HepG2 (cell line): Measurements from ENCODE around the gene KIF26B. TPM values are rescaled to one million over a fixed set of nuclear protein-coding genes. Genes with fewer than 3 reads are reported as not detected.

Experiments used
- AHR ChIP-seq: IDR thresholded peaks from 2 replicates; pipeline ENCODE4 v1.6.1; 2018; ENCODE audit warnings: missing genetic modification reagents, missing compliant biosample characterization
- ATF5 ChIP-seq: sonication (generic); formaldehyde crosslinking; IDR thresholded peaks from 2 replicates; pipeline ENCODE4 v1.4.0; 2020; ENCODE audit warnings: mild to moderate bottlenecking, low read depth, missing genetic modification reagents
- ATF7-NPFF ChIP-seq: sonication (generic); formaldehyde crosslinking; IDR thresholded peaks from 2 replicates; pipeline ENCODE4 v1.8.1; 2023; ENCODE audit warnings: mild to moderate bottlenecking, low read depth, missing genetic modification reagents, moderate library complexity
- CAMTA2 ChIP-seq: sonication (generic); formaldehyde crosslinking; IDR thresholded peaks from 2 replicates; pipeline ENCODE4 v1.4.0; 2020; ENCODE audit warnings: mild to moderate bottlenecking, missing genetic modification reagents, borderline replicate concordance
- CEBPZ ChIP-seq: IDR thresholded peaks from 2 replicates; pipeline ENCODE4 v1.6.1; 2012; ENCODE audit warnings: low read length, improper control_type of control experiment
- CHD4 ChIP-seq: fragments of 200-600 bp; sonication (generic); IDR thresholded peaks from 2 replicates; pipeline ENCODE4 v1.7.0; 2017; ENCODE audit warnings: mild to moderate bottlenecking, low read length, borderline replicate concordance
- CREB3 ChIP-seq: sonication (generic); formaldehyde crosslinking; IDR thresholded peaks from 2 replicates; pipeline ENCODE4 v1.5.0; 2020; ENCODE audit warnings: missing genetic modification reagents
- FOXO1 ChIP-seq: sonication (generic); formaldehyde crosslinking; IDR thresholded peaks from 2 replicates; pipeline ENCODE4 v1.4.0; 2020; ENCODE audit warnings: missing genetic modification reagents
- HOXA3 ChIP-seq: sonication (generic); formaldehyde crosslinking; IDR thresholded peaks from 2 replicates; pipeline ENCODE4 v1.5.0; 2020; ENCODE audit warnings: missing genetic modification reagents
- HOXA7 ChIP-seq: sonication (generic); formaldehyde crosslinking; IDR thresholded peaks from 2 replicates; pipeline ENCODE4 v1.8.1; 2022; ENCODE audit warnings: mild to moderate bottlenecking, missing genetic modification reagents, moderate library complexity
- NR2F6 ChIP-seq, 2 experiments: IDR thresholded peaks; 2 replicates each; pipeline ENCODE4 v1.6.1; 2016; ENCODE audit warnings: antibody characterized with exemption in 1 of 2, mild to moderate bottlenecking in 1 of 2
- SALL1 ChIP-seq: sonication (generic); formaldehyde crosslinking; IDR thresholded peaks from 2 replicates; pipeline ENCODE4 v1.8.0; 2022; ENCODE audit warnings: mild to moderate bottlenecking, missing genetic modification reagents
- SMAD1 ChIP-seq: sonication (generic); formaldehyde crosslinking; IDR thresholded peaks from 2 replicates; pipeline ENCODE4 v1.4.0; 2020; ENCODE audit warnings: missing genetic modification reagents, low read depth, mild to moderate bottlenecking, borderline replicate concordance
- TAF1 ChIP-seq: sonication (generic); formaldehyde crosslinking; IDR thresholded peaks from 2 replicates; pipeline ENCODE4 v1.4.0; 2020; ENCODE audit warnings: missing genetic modification reagents
- TEAD3 ChIP-seq: optimal IDR thresholded peaks from 2 replicates; pipeline ENCODE3; 2016; ENCODE audit warnings: borderline replicate concordance
- ZNF160 ChIP-seq: sonication (generic); formaldehyde crosslinking; IDR thresholded peaks from 2 replicates; pipeline ENCODE4 v1.8.0; 2022; ENCODE audit warnings: mild to moderate bottlenecking, inconsistent platforms, missing genetic modification reagents
- ZNF235 ChIP-seq: sonication (generic); formaldehyde crosslinking; IDR thresholded peaks from 2 replicates; pipeline ENCODE4 v1.8.1; 2023; ENCODE audit warnings: mild to moderate bottlenecking, missing genetic modification reagents, borderline replicate concordance
- ZNF333 ChIP-seq: sonication (generic); formaldehyde crosslinking; IDR thresholded peaks from 2 replicates; pipeline ENCODE4 v1.4.0; 2020; ENCODE audit warnings: mild to moderate bottlenecking, missing genetic modification reagents, borderline replicate concordance
- ZNF720 ChIP-seq: sonication (generic); formaldehyde crosslinking; IDR thresholded peaks from 2 replicates; pipeline ENCODE4 v1.4.0; 2020; ENCODE audit warnings: missing genetic modification reagents
- polyA plus RNA-seq, 8 experiments: library from polyadenylated mRNA; depleted of rRNA in 3 of 8; stranded (reverse) in 7 of 8; unstranded in 1 of 8; fragments of >200 nt; fragmentation: Illumina TruSeq in 4 of 8; extraction: Trizol in 4 of 8; gene quantifications; 2 replicates each; pipeline versions ENCODE4 v1.2.1 to v1.2.3, GENCODE V29; 2011 to 2016; ENCODE audit warnings: low read depth in 4 of 8, missing spikeins in 1 of 8, mixed read lengths in 1 of 8; ENCODE audit not compliant: insufficient read depth in 1 of 8
- total RNA-seq, 5 experiments: library from RNA; depleted of rRNA; stranded (reverse); fragments of >200 nt; fragmentation: Illumina TruSeq; extraction: Trizol; gene quantifications; 2 replicates each; pipeline ENCODE4 v1.2.3, GENCODE V29; 2016; ENCODE audit warnings: low read depth in 1 of 5
- TF ChIP-seq, protein P1 (sequence below): sonication (generic); formaldehyde crosslinking; IDR thresholded peaks from 2 replicates; pipeline ENCODE4 v1.8.0; 2022; ENCODE audit warnings: mild to moderate bottlenecking, missing genetic modification reagents, borderline replicate concordance
- TF ChIP-seq, protein P2 (sequence below): IDR thresholded peaks from 2 replicates; pipeline ENCODE4 v1.6.1; 2016

The KIF26B gene
- total and polyA plus RNA-seq, 2 of the 13 experiments (the other 11 are each of a cell fraction or from before 2014, with no cell fraction given): 0.08 to 0.09 TPM

DNA sequence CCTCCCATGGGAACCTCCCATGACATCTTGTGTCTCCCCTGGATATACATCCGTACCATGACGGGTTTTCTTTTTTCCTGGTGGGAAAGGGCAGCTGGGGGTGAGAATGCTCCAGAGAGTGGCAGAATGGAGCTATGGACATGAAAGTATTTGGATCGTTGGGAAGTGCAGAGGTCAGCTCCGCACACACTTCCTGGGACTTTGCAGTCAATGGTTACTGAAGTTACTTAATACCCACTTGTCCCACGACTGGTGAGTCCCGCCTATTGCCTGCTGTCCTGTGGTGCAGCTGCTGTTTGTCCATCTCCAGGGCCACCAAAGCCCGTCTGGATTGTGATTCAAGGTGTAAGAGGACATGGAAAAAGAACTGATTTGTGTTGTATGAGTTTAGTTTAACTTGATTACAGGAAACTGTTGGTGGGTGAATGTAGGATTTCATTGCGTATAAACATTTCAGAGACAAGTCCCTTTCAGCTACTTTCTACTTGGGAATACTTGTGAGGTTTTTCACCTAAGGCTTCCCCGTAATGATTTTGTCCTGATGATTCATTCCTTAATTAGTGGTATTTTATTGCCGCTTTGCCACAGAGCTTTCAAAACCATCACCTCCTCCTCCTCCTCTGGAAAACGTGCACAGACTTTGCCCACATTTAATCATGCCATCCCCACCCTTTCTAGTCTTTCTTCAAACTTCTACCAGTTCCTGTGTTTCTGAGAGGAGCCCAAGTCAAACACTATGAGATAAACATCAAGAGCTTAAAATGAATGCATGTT lies 308.8 kb downstream of the KIF26B start (continued):
- no peak for TF ChIP-seq CEBPZ
- TF ChIP-seq SALL1 (CRISPR knock-in tag): peak; percentile 76
- no peak for TF ChIP-seq ZNF720 (CRISPR knock-in tag)
- TF ChIP-seq TEAD3 (CRISPR knock-in tag): peak; percentile 78
- no peak for TF ChIP-seq ZNF235 (CRISPR knock-in tag)
- no peak for TF ChIP-seq ZNF333 (CRISPR knock-in tag)
- peak; percentile 66 for TF ChIP-seq NR2F6 (IDR thresholded peaks at IDR 0.05)
- TF ChIP-seq NR2F6 (CRISPR knock-in tag; IDR thresholded peaks at IDR 0.05): peak; percentile 83
- TF ChIP-seq, protein P1, sequence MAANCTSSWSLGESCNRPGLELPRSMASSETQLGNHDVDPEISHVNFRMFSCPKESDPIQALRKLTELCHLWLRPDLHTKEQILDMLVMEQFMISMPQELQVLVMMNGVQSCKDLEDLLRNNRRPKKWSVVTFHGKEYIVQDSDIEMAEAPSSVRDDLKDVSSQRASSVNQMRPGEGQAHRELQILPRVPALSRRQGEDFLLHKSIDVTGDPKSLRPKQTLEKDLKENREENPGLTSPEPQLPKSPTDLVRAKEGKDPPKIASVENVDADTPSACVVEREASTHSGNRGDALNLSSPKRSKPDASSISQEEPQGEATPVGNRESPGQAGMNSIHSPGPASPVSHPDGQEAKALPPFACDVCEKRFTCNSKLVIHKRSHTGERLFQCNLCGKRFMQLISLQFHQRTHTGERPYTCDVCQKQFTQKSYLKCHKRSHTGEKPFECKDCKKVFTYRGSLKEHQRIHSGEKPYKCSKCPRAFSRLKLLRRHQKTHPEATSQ: peak; percentile 60; the same call in 1 of the 2 replicates
- no peak for TF ChIP-seq HOXA7 (CRISPR knock-in tag)
- peak; percentile 22; the same call in 1 of the 2 replicates for TF ChIP-seq FOXO1 (CRISPR knock-in tag)
- no peak for TF ChIP-seq CHD4
- no peak for TF ChIP-seq ATF7-NPFF (CRISPR knock-in tag)
- peak; percentile 61; the same call in 1 of the 2 replicates for TF ChIP-seq HOXA3
- TF ChIP-seq CAMTA2 (CRISPR knock-in tag): no peak
- TF ChIP-seq SMAD1 (CRISPR knock-in tag): no peak
- TF ChIP-seq, protein P2, sequence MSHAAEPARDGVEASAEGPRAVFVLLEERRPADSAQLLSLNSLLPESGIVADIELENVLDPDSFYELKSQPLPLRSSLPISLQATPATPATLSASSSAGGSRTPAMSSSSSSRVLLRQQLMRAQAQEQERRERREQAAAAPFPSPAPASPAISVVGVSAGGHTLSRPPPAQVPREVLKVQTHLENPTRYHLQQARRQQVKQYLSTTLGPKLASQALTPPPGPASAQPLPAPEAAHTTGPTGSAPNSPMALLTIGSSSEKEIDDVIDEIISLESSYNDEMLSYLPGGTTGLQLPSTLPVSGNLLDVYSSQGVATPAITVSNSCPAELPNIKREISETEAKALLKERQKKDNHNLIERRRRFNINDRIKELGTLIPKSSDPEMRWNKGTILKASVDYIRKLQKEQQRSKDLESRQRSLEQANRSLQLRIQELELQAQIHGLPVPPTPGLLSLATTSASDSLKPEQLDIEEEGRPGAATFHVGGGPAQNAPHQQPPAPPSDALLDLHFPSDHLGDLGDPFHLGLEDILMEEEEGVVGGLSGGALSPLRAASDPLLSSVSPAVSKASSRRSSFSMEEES (CRISPR knock-in tag): no peak
- TF ChIP-seq TAF1: no peak
- TF ChIP-seq CREB3 (CRISPR knock-in tag): no peak
- no peak for TF ChIP-seq AHR (CRISPR knock-in tag)
- TF ChIP-seq ZNF160: no peak
- no peak for TF ChIP-seq ATF5
